Colonic mucosa (tissue), 4 donors: ENCODE results near the gene TGFBR3. TPM values are rescaled to one million over a fixed set of nuclear protein-coding genes. Genes with fewer than 3 reads are reported as not detected.

Source experiments
- DNase-seq: peaks from one replicate; pipeline ENCODE4 v3.0.0-alpha.2; 2020
- H3K27ac ChIP-seq: fragments of 200-600 bp; one replicate; pipeline ENCODE4 v1.8.0; 2021
- H3K27me3 ChIP-seq: fragments of 200-600 bp; one replicate; pipeline ENCODE4 v1.8.0; 2021
- H3K36me3 ChIP-seq: fragments of 200-600 bp; one replicate; pipeline ENCODE4 v1.8.0; 2021
- H3K4me1 ChIP-seq: fragments of 200-600 bp; one replicate; pipeline ENCODE4 v1.8.0; 2021; ENCODE audit warnings: mild to moderate bottlenecking
- H3K4me3 ChIP-seq: fragments of 200-600 bp; one replicate; pipeline ENCODE4 v1.8.0; 2021
- H3K9ac ChIP-seq, 2 donors: one replicate each; pipeline ENCODE4 v1.7.0; 2013; ENCODE audit warnings: control low read depth in 2 of 2, low read depth in 2 of 2, low read length in 2 of 2
- H3K9me3 ChIP-seq: fragments of 200-600 bp; one replicate; pipeline ENCODE4 v1.8.0; 2021
- intact Hi-C: fragments of 100-400 bp; cut with DNase I; formaldehyde crosslinking; loops from one replicate; pipeline ENCODE4 v1.14.1; 2022
- total RNA-seq, 2 donors: library from RNA; stranded (reverse); fragmentation: NEBNext Ultra II Directional in 1 of 2; extraction: Animal tissue kit (Norgen Biotek cat#: 25700) in 1 of 2; gene quantifications; one replicate each; pipeline ENCODE4 v1.2.1, GENCODE V29; 2021
- TF ChIP-seq, protein P1 (sequence below): fragments of 200-600 bp; IDR thresholded peaks from one replicate; pipeline ENCODE4 v1.8.0; 2022; ENCODE audit warnings: antibody characterized with exemption, mild to moderate bottlenecking
- donor health status: healthy.
- donor health status: DM: no; HTN: no; CAD: no.
- donor health status: DM: no; HTN: no; CAD: no.

The TGFBR3 gene
- total RNA-seq, 2 donors from 2014 or later = 8.4 to 16.0 TPM

DNA sequence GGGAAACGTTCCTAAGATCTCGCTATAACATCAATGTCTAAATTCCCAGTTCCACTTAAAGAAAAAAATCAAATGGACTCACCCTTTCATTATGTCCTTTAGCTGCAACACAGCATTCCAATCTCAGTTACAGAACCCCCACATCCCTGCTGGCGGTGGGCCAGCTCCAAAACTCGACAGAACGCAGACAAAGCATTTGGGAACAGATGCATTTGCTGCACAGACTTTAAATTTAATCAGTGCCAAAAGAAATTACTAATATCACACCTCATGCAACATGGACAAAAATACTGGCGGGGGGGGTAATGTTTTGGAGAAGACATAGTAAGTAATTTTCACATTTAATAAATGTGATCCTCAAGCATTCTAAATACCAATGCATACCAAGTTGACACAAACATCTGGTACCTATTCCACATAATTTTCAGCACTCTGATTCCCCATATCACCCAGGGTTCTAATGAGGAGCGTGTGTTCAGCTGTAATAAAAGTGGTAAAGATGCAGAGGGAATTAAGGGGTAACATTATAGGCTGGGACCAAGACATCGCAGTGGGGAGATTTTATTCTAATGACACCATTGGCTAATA lies 79.7 kb downstream of the TGFBR3 start:
- Histone ChIP-seq H3K4me1 (peaks cover 10% of the 10 kb centered on the region), H3K27ac (no peak overlapping the region), H3K36me3 (no peaks in the 10 kb centered on the region), H3K4me3 (no peak overlapping the region), H3K9me3 (no peaks in the 10 kb centered on the region), H3K9ac (no peak overlapping the region), H3K27me3 (no peaks in the 10 kb centered on the region)
- intact Hi-C loops = no loop called here
- TF ChIP-seq, protein P1, sequence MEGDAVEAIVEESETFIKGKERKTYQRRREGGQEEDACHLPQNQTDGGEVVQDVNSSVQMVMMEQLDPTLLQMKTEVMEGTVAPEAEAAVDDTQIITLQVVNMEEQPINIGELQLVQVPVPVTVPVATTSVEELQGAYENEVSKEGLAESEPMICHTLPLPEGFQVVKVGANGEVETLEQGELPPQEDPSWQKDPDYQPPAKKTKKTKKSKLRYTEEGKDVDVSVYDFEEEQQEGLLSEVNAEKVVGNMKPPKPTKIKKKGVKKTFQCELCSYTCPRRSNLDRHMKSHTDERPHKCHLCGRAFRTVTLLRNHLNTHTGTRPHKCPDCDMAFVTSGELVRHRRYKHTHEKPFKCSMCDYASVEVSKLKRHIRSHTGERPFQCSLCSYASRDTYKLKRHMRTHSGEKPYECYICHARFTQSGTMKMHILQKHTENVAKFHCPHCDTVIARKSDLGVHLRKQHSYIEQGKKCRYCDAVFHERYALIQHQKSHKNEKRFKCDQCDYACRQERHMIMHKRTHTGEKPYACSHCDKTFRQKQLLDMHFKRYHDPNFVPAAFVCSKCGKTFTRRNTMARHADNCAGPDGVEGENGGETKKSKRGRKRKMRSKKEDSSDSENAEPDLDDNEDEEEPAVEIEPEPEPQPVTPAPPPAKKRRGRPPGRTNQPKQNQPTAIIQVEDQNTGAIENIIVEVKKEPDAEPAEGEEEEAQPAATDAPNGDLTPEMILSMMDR = no peak
- no peak for DNase-seq

DNA sequence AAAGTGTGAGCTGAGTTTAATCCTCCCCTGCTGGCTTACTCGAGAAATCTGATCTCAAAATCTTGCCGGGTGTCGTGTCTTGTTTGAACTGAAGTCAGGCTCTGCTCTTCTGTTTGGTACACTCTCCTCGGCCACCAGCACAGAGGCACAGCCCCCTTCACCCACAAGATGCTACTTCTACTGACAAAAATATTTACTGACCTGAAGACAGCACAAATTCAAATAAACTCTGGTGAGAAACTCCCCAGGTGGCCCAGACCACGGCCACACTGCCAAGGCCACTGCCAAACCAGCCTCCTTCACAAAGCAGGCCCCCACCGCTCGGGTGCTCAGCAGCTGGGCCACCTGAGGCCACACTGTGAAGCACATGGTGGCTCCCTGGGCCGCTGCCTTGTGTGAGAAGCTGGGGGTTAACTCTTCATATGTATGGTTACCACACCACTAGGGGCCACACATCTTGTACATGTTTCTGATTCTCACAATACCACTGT lies 80.6 kb downstream of the TGFBR3 start:
- Histone ChIP-seq H3K27ac (no peak overlapping the region), H3K27me3 (no peaks in the 10 kb centered on the region), H3K36me3 (no peaks in the 10 kb centered on the region), H3K4me3 (no peak overlapping the region), H3K9ac (no peak overlapping the region), H3K4me1 (peaks cover 10% of the 10 kb centered on the region), H3K9me3 (no peaks in the 10 kb centered on the region)
- DNase-seq = no peak
- intact Hi-C loops = no loop called here
- TF ChIP-seq, protein P1 = no peak

DNA sequence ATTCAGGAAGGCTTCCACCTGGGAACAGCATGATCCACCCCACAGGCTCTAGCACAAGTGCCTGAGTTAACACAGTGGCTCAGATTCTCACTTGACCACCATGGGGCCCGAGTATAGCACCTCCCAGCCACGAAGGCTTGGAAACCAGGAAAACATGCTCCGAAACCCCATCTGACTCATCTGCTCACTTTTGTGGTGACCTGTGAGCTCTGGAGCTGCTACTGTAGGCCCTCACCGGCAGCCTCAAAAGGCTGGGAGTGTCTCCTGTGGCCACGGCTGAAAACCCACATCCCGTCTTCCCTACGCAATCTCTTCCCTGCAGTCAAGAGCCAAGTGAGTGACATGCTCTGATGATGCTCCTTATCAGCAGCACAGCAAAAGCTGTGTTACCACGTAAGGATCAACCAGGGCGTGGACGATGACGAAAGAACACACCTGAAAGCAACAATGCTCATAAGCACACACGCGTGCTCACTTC lies 81.4 kb downstream of the TGFBR3 start:
- H3K9me3 ChIP-seq = no peaks in the 10 kb centered on the region
- H3K36me3 ChIP-seq = no peaks in the 10 kb centered on the region
- peak overlapping the region; percentile 18 for H3K27ac ChIP-seq
- H3K4me3 ChIP-seq = no peak overlapping the region
- DNase-seq = no peak
- TF ChIP-seq, protein P1 = no peak
- H3K4me1 ChIP-seq = peaks cover 10% of the 10 kb centered on the region
- H3K27me3 ChIP-seq = no peaks in the 10 kb centered on the region
- no peak overlapping the region for H3K9ac ChIP-seq
- intact Hi-C loops = no loop called here

DNA sequence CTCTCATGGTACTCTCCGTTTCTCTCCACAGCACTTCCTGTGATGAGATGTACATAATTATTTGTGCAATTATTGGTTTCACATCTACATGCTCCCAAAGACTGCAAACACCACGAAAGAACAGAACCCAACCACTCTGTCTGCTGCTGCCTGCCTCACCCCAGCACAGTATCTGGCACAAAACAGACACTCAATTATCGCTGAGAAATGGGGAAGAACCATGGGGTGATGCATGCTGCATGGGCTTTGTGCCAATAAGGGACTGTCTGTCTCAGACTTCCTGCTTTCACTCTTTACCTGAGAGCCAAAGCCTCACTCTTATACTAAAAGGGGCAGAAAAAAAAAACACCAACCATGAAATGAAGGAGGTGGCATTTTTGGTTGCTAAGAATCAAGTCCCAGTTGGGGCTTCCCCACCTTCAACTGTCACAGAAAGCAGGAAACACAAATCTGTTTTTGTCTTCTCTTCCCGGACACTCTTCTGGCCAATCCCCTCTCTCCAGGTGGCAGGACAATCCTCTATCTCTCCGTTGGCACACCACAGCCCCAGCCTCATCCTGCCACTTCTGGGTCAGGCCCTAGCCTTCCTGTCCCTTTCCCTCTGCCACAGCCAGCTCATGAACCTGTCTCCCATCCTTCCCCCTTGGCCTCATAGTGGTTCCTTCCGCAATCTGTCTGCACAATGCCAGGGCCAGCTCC lies 82.0 kb downstream of the TGFBR3 start:
- H3K9me3 ChIP-seq = no peaks in the 10 kb centered on the region
- H3K36me3 ChIP-seq = no peaks in the 10 kb centered on the region
- H3K4me1 ChIP-seq = peaks cover 10% of the 10 kb centered on the region
- peak overlapping the region; percentile 18 for H3K27ac ChIP-seq
- H3K4me3 ChIP-seq = no peak overlapping the region
- no peaks in the 10 kb centered on the region for H3K27me3 ChIP-seq
- TF ChIP-seq, protein P1 = no peak
- H3K9ac ChIP-seq = peak overlapping the region in 1 of 2 donors; percentile 15
- no peak for DNase-seq
- intact Hi-C loops = no loop called here

DNA sequence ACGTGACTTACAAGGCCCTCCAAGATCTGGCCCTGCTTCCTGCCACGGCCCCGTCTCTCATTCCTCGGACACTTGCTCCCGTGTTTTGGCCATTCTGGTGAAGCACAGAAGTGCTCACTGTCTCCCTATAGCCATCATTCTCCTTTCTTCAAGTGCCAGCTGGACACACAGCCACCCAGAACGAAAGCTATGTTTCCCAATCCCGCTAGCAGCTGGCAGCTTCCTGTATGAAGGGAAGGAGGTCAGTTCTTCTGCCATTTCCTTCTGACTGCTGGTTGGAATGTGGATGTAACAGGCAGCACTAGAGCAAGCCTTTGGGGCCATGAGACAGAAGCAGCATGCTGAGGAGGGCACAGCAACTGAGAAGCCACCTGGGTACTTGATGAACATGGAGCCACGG lies 82.8 kb downstream of the TGFBR3 start:
- no peak for DNase-seq
- H3K36me3 ChIP-seq = no peaks in the 10 kb centered on the region
- no peak overlapping the region for H3K27ac ChIP-seq
- no peaks in the 10 kb centered on the region for H3K27me3 ChIP-seq
- H3K4me1 ChIP-seq = peaks cover 10% of the 10 kb centered on the region
- H3K4me3 ChIP-seq = no peak overlapping the region
- no peaks in the 10 kb centered on the region for H3K9me3 ChIP-seq
- intact Hi-C loops = no loop called here
- no peak overlapping the region for H3K9ac ChIP-seq
- TF ChIP-seq, protein P1 = no peak
